SK-N-SH (cell line): ENCODE measurements around the gene TRIM50.
"Not testable (repeated sequence)": the region's sequence is repeated elsewhere in the genome, so short reads cannot be mapped to it uniquely, and the experiment has no call there.

ENCODE experiments used
- MXI1 ChIP-seq: IDR thresholded peaks from 2 replicates; pipeline ENCODE4 v1.6.1; 2012; ENCODE audit warnings: mild to moderate bottlenecking, low read depth, low read length, improper control_type of control experiment
- POLR2AphosphoS5 ChIP-seq: IDR thresholded peaks from 2 replicates; pipeline ENCODE4 v1.6.1; 2012; ENCODE audit warnings: low read depth, low read length
- RAD21 ChIP-seq: IDR thresholded peaks from 2 replicates; pipeline ENCODE4 v1.6.1; 2012; ENCODE audit warnings: mild to moderate bottlenecking, low read length
- SMC3 ChIP-seq: IDR thresholded peaks from 2 replicates; pipeline ENCODE4 v1.6.1; 2012; ENCODE audit warnings: low read depth, low read length, improper control_type of control experiment
- TAF1 ChIP-seq: IDR thresholded peaks from 2 replicates; pipeline ENCODE4 v1.6.1; 2012; ENCODE audit warnings: low read depth, mild to moderate bottlenecking, low read length, moderate library complexity, borderline replicate concordance
- YY1 ChIP-seq: IDR thresholded peaks from 2 replicates; pipeline ENCODE4 v1.4.0; 2012; ENCODE audit warnings: low read depth, mild to moderate bottlenecking
- TF ChIP-seq, protein P1 (sequence below): fragments of 200-600 bp; sonication (generic); IDR thresholded peaks from 2 replicates; pipeline ENCODE4 v1.6.1; 2017; ENCODE audit warnings: antibody characterized with exemption, mild to moderate bottlenecking, moderate library complexity

DNA sequence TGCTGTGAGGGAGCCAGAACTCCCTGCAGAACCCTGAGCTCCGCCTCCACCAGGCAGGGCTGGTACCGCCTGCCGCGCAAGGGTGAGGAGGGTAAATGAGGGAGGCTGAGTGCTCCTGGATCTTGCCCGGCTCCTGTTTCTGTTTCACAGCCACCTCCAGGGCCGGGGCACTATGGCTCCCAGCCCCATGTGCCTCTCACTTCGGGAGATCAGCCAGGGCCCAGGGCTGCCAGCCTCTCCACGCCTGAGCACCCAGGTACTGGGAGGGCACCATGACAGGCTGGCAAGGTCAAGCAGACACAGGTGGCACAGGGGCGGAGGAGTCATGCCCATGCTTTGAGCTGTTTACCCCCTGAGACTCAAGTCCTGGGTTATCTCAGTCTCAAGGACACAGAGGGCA, 8.3 kb downstream of the TRIM50 start:
- TF ChIP-seq, protein P1, sequence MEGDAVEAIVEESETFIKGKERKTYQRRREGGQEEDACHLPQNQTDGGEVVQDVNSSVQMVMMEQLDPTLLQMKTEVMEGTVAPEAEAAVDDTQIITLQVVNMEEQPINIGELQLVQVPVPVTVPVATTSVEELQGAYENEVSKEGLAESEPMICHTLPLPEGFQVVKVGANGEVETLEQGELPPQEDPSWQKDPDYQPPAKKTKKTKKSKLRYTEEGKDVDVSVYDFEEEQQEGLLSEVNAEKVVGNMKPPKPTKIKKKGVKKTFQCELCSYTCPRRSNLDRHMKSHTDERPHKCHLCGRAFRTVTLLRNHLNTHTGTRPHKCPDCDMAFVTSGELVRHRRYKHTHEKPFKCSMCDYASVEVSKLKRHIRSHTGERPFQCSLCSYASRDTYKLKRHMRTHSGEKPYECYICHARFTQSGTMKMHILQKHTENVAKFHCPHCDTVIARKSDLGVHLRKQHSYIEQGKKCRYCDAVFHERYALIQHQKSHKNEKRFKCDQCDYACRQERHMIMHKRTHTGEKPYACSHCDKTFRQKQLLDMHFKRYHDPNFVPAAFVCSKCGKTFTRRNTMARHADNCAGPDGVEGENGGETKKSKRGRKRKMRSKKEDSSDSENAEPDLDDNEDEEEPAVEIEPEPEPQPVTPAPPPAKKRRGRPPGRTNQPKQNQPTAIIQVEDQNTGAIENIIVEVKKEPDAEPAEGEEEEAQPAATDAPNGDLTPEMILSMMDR, result not testable (repeated sequence)
- not testable (repeated sequence) for TF ChIP-seq MXI1, POLR2AphosphoS5, RAD21, TAF1, YY1, SMC3
